ENCODE results near the gene PSME2. TPM values are rescaled to one million over a fixed set of nuclear protein-coding genes. Genes with fewer than 3 reads are reported as not detected.
A peak's percentile ranks its signal among the peaks of the same experiment; 100 is the strongest.
"Not testable (repeated sequence)": the region's sequence is repeated elsewhere in the genome, so short reads cannot be mapped to it uniquely, and the experiment has no call there.

The PSME2 gene
- polyA plus RNA-seq, 1 donor from 2014 or later, result 328 TPM

- no peaks in the 10 kb centered on the region for H3K27me3 Mint-ChIP-seq
- peaks cover 6 to 11% (median 7%) of the 10 kb centered on the region in 3 donors for H3K4me1 Mint-ChIP-seq
- H3K9me3 Mint-ChIP-seq, result no peaks in the 10 kb centered on the region
- H3K27ac Mint-ChIP-seq, result peak overlapping the region in 2 of 3 donors; percentile 27 to 93
- peaks cover 3% of the 10 kb centered on the region for H3K36me3 Mint-ChIP-seq
- H3K4me3 Mint-ChIP-seq, result peak overlapping the region in 1 of 4 donors; percentile 55
Measured at GRCh38 chr14:24108336-24108874, 38.0 kb downstream of the PSME2 start.

- H3K27me3 Mint-ChIP-seq, result no peaks in the 10 kb centered on the region
- H3K4me1 Mint-ChIP-seq, result peaks cover 6 to 11% (median 7%) of the 10 kb centered on the region in 3 donors
- no peaks in the 10 kb centered on the region for H3K9me3 Mint-ChIP-seq
- no peak overlapping the region for H3K4me3 Mint-ChIP-seq
- peaks cover 3% of the 10 kb centered on the region for H3K36me3 Mint-ChIP-seq
- no peak overlapping the region for H3K27ac Mint-ChIP-seq
Measured at GRCh38 chr14:24106672-24107271, 39.6 kb downstream of the PSME2 start.

GRCh38 chr14:24105609-24106239, 40.7 kb downstream of the PSME2 start:
- H3K4me3 Mint-ChIP-seq, result peak overlapping the region in 1 of 4 donors; percentile 45
- not testable (repeated sequence) for H3K36me3 Mint-ChIP-seq, H3K27ac Mint-ChIP-seq

GRCh38 chr14:24103451-24103850, 43.0 kb downstream of the PSME2 start:
- Mint-ChIP-seq H3K4me3 (no peak overlapping the region), H3K36me3 (peaks cover 3% of the 10 kb centered on the region), H3K27ac (peak overlapping the region in 1 of 3 donors; percentile 50), H3K9me3 (no peaks in the 10 kb centered on the region), H3K4me1 (peaks cover 0 to 4% (median 0%) of the 10 kb centered on the region in 3 donors), H3K27me3 (no peaks in the 10 kb centered on the region)

More at GRCh38 chr14:24105609-24106239, 40.7 kb downstream of the PSME2 start:
- not testable (repeated sequence) for H3K27me3 Mint-ChIP-seq, H3K9me3 Mint-ChIP-seq
- peaks cover 6 to 11% (median 7%) of the 10 kb centered on the region in 3 donors for H3K4me1 Mint-ChIP-seq

GRCh38 chr14:24102357-24103048, 43.9 kb downstream of the PSME2 start:
- peaks cover 0 to 2% (median 0%) of the 10 kb centered on the region in 3 donors for H3K4me1 Mint-ChIP-seq
- no peak overlapping the region for H3K4me3 Mint-ChIP-seq
- H3K9me3 Mint-ChIP-seq, result no peaks in the 10 kb centered on the region
- H3K27ac Mint-ChIP-seq, result no peak overlapping the region
- peaks cover 3% of the 10 kb centered on the region for H3K36me3 Mint-ChIP-seq
- H3K27me3 Mint-ChIP-seq, result no peaks in the 10 kb centered on the region

GRCh38 chr14:24100982-24101494, 45.4 kb downstream of the PSME2 start:
- H3K27me3 Mint-ChIP-seq, result no peaks in the 10 kb centered on the region
- no peaks in the 10 kb centered on the region for H3K9me3 Mint-ChIP-seq
- peaks cover 4 to 6% (median 5%) of the 10 kb centered on the region in 3 donors for H3K4me1 Mint-ChIP-seq
- H3K27ac Mint-ChIP-seq, result peak overlapping the region in 2 of 3 donors; percentile 35 to 50
- H3K36me3 Mint-ChIP-seq, result peaks cover 3% of the 10 kb centered on the region
- H3K4me3 Mint-ChIP-seq, result no peak overlapping the region

GRCh38 chr14:24100197-24100981, 46.0 kb downstream of the PSME2 start:
- Mint-ChIP-seq H3K4me3 (peak overlapping the region in 1 of 4 donors; percentile 24), H3K4me1 (peaks cover 9 to 10% (median 10%) of the 10 kb centered on the region in 3 donors), H3K27me3 (no peaks in the 10 kb centered on the region), H3K27ac (peak overlapping the region in 1 of 3 donors; percentile 35), H3K36me3 (peaks cover 5% of the 10 kb centered on the region), H3K9me3 (no peaks in the 10 kb centered on the region)

GRCh38 chr14:24098927-24099813, 47.2 kb downstream of the PSME2 start:
- Mint-ChIP-seq H3K27me3 (no peaks in the 10 kb centered on the region), H3K27ac (no peak overlapping the region), H3K36me3 (peaks cover 2% of the 10 kb centered on the region), H3K4me3 (peak overlapping the region in 1 of 4 donors; percentile 24), H3K4me1 (peaks cover 10 to 17% (median 11%) of the 10 kb centered on the region in 3 donors), H3K9me3 (no peaks in the 10 kb centered on the region)

GRCh38 chr14:24098229-24098926, 48.0 kb downstream of the PSME2 start:
- peaks cover 2% of the 10 kb centered on the region for H3K36me3 Mint-ChIP-seq
- H3K27ac Mint-ChIP-seq, result no peak overlapping the region
- peak overlapping the region in 1 of 4 donors; percentile 28 for H3K4me3 Mint-ChIP-seq
- no peaks in the 10 kb centered on the region for H3K27me3 Mint-ChIP-seq
- no peaks in the 10 kb centered on the region for H3K9me3 Mint-ChIP-seq
- H3K4me1 Mint-ChIP-seq, result peaks cover 10 to 19% (median 12%) of the 10 kb centered on the region in 3 donors

- H3K27me3 Mint-ChIP-seq, result no peaks in the 10 kb centered on the region
- H3K36me3 Mint-ChIP-seq, result peaks cover 2% of the 10 kb centered on the region
- peaks cover 10 to 22% (median 18%) of the 10 kb centered on the region in 3 donors for H3K4me1 Mint-ChIP-seq
- H3K4me3 Mint-ChIP-seq, result peak overlapping the region; percentile 12 to 75 (median 46)
- H3K27ac Mint-ChIP-seq, result peak overlapping the region in 1 of 3 donors; percentile 59
- no peaks in the 10 kb centered on the region for H3K9me3 Mint-ChIP-seq
Measured at GRCh38 chr14:24096545-24097181, 49.7 kb downstream of the PSME2 start.

GRCh38 chr14:24095271-24096068, 50.9 kb downstream of the PSME2 start:
- no peaks in the 10 kb centered on the region for H3K9me3 Mint-ChIP-seq
- H3K4me3 Mint-ChIP-seq, result peak overlapping the region; percentile 81 to 98 (median 96)
- peaks cover 2% of the 10 kb centered on the region for H3K36me3 Mint-ChIP-seq
- peak overlapping the region; percentile 84 to 98 (median 85) for H3K27ac Mint-ChIP-seq
- no peaks in the 10 kb centered on the region for H3K27me3 Mint-ChIP-seq
- H3K4me1 Mint-ChIP-seq, result peaks cover 13 to 25% (median 22%) of the 10 kb centered on the region in 3 donors

- Mint-ChIP-seq H3K4me1 (peaks cover 15 to 26% (median 24%) of the 10 kb centered on the region in 3 donors), H3K27ac (peak overlapping the region; percentile 84 to 98 (median 85)), H3K27me3 (no peaks in the 10 kb centered on the region), H3K4me3 (peak overlapping the region; percentile 81 to 98 (median 96)), H3K9me3 (no peaks in the 10 kb centered on the region), H3K36me3 (peaks cover 2% of the 10 kb centered on the region)
Measured at GRCh38 chr14:24094841-24095270, 51.6 kb downstream of the PSME2 start.
